Activated T-cell treated with anti-CD3 and anti-CD28 coated beads, Interleukin-2, amount 50 U/mL, for 48 hours (primary cell): ENCODE results near the gene MAGI3.
"Not testable (repeated sequence)": the region's sequence is repeated elsewhere in the genome, so short reads cannot be mapped to it uniquely, and the experiment has no call there.

ENCODE experiments used
- DNase-seq, 2 experiments: peaks; one replicate each; pipeline ENCODE4 v3.0.0-alpha.2; 2020

MAGI3 gene

GRCh38 chr1:113399062-113399583 lies 8.8 kb downstream of the MAGI3 start:
- DNase-seq = no peak

- DNase-seq = no peak
Observed at GRCh38 chr1:113401067-113401466, 10.8 kb downstream of the MAGI3 start.

GRCh38 chr1:113401728-113402127 lies 11.4 kb downstream of the MAGI3 start:
- DNase-seq = no peak

- DNase-seq = no peak
Observed at GRCh38 chr1:113403065-113403464, 12.8 kb downstream of the MAGI3 start.

GRCh38 chr1:113405573-113405972 lies 15.3 kb downstream of the MAGI3 start:
- DNase-seq = no peak

- not testable (repeated sequence) for DNase-seq
Observed at GRCh38 chr1:113406149-113406548, 15.8 kb downstream of the MAGI3 start.

GRCh38 chr1:113409363-113409762 lies 19.0 kb downstream of the MAGI3 start:
- DNase-seq = no peak

- DNase-seq = not testable (repeated sequence)
Observed at GRCh38 chr1:113412020-113412419, 21.7 kb downstream of the MAGI3 start.

- no peak for DNase-seq
Observed at GRCh38 chr1:113415310-113416070, 25.2 kb downstream of the MAGI3 start.

- not testable (repeated sequence) for DNase-seq
Observed at GRCh38 chr1:113416071-113416470, 25.8 kb downstream of the MAGI3 start.

- DNase-seq = no peak
Observed at GRCh38 chr1:113416496-113416895, 26.2 kb downstream of the MAGI3 start.

- no peak for DNase-seq
Observed at GRCh38 chr1:113422315-113423068, 32.2 kb downstream of the MAGI3 start.

- no peak for DNase-seq
Observed at GRCh38 chr1:113423826-113424225, 33.5 kb downstream of the MAGI3 start.

GRCh38 chr1:113429461-113430153 lies 39.3 kb downstream of the MAGI3 start:
- no peak for DNase-seq

- DNase-seq = no peak
Observed at GRCh38 chr1:113433184-113433583, 42.9 kb downstream of the MAGI3 start.

- no peak for DNase-seq
Observed at GRCh38 chr1:113434081-113434873, 44.0 kb downstream of the MAGI3 start.

- DNase-seq = no peak
Observed at GRCh38 chr1:113434874-113435175, 44.5 kb downstream of the MAGI3 start.

- no peak for DNase-seq
Observed at GRCh38 chr1:113437554-113438341, 47.4 kb downstream of the MAGI3 start.

GRCh38 chr1:113438505-113439276 lies 48.4 kb downstream of the MAGI3 start:
- DNase-seq = no peak

GRCh38 chr1:113439277-113439670 lies 49.0 kb downstream of the MAGI3 start:
- DNase-seq = no peak

GRCh38 chr1:113442131-113442530 lies 51.8 kb downstream of the MAGI3 start:
- DNase-seq = no peak
